ENCODE data around the gene TMEM9.
"Not testable (repeated sequence)": the region's sequence is repeated elsewhere in the genome, so short reads cannot be mapped to it uniquely, and the experiment has no call there.

The TMEM9 gene

DNA sequence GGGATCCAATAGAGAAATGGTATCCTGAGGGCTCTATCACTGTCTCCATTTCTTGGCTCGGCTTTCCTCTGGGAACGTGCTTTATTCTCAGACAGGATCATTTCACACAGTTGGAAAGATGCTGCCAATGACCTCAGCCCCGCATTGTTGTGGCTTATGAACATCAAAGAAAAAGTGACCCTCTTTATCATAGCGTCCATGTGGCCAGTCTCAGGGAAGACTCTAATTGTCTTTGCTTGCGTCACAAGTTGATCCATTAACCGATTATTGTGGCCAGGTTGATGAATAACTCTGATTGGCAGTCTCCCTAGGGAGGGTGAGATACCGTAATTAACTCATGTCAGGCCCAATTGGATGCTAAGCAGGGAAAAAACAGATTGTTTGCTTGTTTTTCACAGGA lies 10.4 kb upstream of the TMEM9 start:
- Histone ChIP-seq H3K27me3 (ENCODE audit: control insufficient read depth, insufficient read depth, low read length, poor library complexity, severe bottlenecking) (peaks cover 4% of the 10 kb centered on the region), H3K9me3 (ENCODE audit: control insufficient read depth, low read length) (no peaks in the 10 kb centered on the region), H3K27ac (ENCODE audit: insufficient read depth, low read depth, low read length, poor library complexity, severe bottlenecking) (no peak overlapping the region), H3K4me3 (ENCODE audit: insufficient read depth, low read depth, low read length) (no peak overlapping the region), H3K4me1 (ENCODE audit: control insufficient read depth, insufficient read depth, low read length) (no peaks in the 10 kb centered on the region), H3K36me3 (ENCODE audit: control insufficient read depth, insufficient read depth, low read length) (no peaks in the 10 kb centered on the region)
- 88 to 89% methylated on average over 7 of the region's 7 CpGs for WGBS, 2 experiments

DNA sequence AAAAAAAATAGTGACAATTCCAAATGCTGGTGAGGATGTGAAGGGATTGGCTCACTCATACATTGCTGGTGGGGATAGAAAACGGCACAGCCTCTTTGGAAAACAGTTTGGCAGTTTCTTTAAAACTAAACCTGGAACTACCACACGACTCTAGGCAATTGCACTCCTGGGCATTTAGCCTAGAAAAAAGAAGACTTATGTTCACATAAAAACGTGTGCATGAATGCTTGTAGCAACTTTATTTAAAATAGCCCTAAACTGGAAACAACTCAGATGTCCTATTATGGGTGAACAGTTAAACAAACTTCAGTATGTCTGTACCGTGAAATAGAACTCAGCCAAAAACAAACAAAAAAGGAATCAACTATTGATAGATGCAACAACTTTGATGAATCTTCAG lies 9.4 kb upstream of the TMEM9 start:
- WGBS, 2 experiments = 74 to 86% methylated on average over 3 to 4 of the region's 4 CpGs
- Histone ChIP-seq H3K4me1 (ENCODE audit: control insufficient read depth, insufficient read depth, low read length) (no peaks in the 10 kb centered on the region), H3K36me3 (ENCODE audit: control insufficient read depth, insufficient read depth, low read length) (no peaks in the 10 kb centered on the region), H3K27me3 (ENCODE audit: control insufficient read depth, insufficient read depth, low read length, poor library complexity, severe bottlenecking) (no peaks in the 10 kb centered on the region), H3K4me3 (ENCODE audit: insufficient read depth, low read depth, low read length) (no peak overlapping the region), H3K9me3 (ENCODE audit: control insufficient read depth, low read length) (no peaks in the 10 kb centered on the region), H3K27ac (ENCODE audit: insufficient read depth, low read depth, low read length, poor library complexity, severe bottlenecking) (no peak overlapping the region)

GRCh38 chr1:201163036-201163435 lies 8.8 kb upstream of the TMEM9 start:
- not testable (repeated sequence) for H3K27ac ChIP-seq (ENCODE audit: insufficient read depth, low read depth, low read length, poor library complexity, severe bottlenecking); H3K4me3 ChIP-seq (ENCODE audit: insufficient read depth, low read depth, low read length); H3K27me3 ChIP-seq (ENCODE audit: control insufficient read depth, insufficient read depth, low read length, poor library complexity, severe bottlenecking); H3K36me3 ChIP-seq (ENCODE audit: control insufficient read depth, insufficient read depth, low read length); H3K9me3 ChIP-seq (ENCODE audit: control insufficient read depth, low read length); H3K4me1 ChIP-seq (ENCODE audit: control insufficient read depth, insufficient read depth, low read length)
- 90 to 92% methylated on average over 8 of the region's 8 CpGs for WGBS, 2 experiments

DNA sequence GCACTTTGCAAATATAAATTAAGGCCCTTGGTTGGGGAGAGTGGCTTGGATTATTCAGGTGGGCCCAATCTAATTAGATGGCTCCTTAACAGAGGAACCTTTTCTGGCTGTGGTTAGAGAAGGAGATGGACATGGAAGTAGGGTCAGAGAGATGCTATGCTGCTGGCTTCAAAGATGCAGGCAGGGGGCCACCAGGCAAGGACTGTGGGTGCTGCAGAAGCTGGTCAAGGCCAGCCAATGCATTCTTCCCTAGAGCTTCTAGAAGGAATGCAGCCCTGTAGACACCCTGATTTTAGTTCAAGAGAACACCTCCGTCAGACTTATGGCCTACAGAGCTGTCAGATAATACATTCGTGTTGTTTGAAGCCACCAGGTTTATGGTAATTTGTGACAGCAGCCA lies 3.7 kb upstream of the TMEM9 start:
- H3K27me3 ChIP-seq (ENCODE audit: control insufficient read depth, insufficient read depth, low read length, poor library complexity, severe bottlenecking) = no peaks in the 10 kb centered on the region
- H3K27ac ChIP-seq (ENCODE audit: insufficient read depth, low read depth, low read length, poor library complexity, severe bottlenecking) = no peak overlapping the region
- no peak overlapping the region for H3K4me3 ChIP-seq (ENCODE audit: insufficient read depth, low read depth, low read length)
- H3K4me1 ChIP-seq (ENCODE audit: control insufficient read depth, insufficient read depth, low read length) = peaks cover 6% of the 10 kb centered on the region
- no peaks in the 10 kb centered on the region for H3K9me3 ChIP-seq (ENCODE audit: control insufficient read depth, low read length)
- no peaks in the 10 kb centered on the region for H3K36me3 ChIP-seq (ENCODE audit: control insufficient read depth, insufficient read depth, low read length)
- WGBS, 2 experiments = 87 to 95% methylated on average over 2 of the region's 2 CpGs

DNA sequence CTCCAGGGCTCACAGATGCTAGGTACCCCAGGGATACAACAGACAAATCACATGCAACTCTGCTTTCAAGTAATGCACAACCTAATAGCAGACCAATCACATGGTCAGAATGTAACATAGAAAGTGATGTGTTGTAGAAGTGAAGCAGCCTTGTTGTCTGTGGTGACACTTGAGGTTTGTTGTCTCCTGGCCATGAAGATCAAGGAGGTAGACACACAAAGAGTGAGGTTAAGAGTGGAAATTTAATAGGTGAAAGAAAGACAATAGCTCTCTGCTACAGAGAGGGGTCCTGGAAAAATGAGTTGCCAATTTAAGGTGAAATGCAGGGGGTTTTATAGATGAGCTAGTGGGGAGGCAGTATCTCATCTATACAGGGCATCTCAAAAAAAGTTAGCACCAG lies 2.5 kb upstream of the TMEM9 start:
- Histone ChIP-seq H3K27me3 (ENCODE audit: control insufficient read depth, insufficient read depth, low read length, poor library complexity, severe bottlenecking) (no peaks in the 10 kb centered on the region), H3K27ac (ENCODE audit: insufficient read depth, low read depth, low read length, poor library complexity, severe bottlenecking) (no peak overlapping the region), H3K4me3 (ENCODE audit: insufficient read depth, low read depth, low read length) (no peak overlapping the region), H3K4me1 (ENCODE audit: control insufficient read depth, insufficient read depth, low read length) (peaks cover 6% of the 10 kb centered on the region), H3K9me3 (ENCODE audit: control insufficient read depth, low read length) (no peaks in the 10 kb centered on the region), H3K36me3 (ENCODE audit: control insufficient read depth, insufficient read depth, low read length) (no peaks in the 10 kb centered on the region)

GRCh38 chr1:201156346-201156745 lies 2.1 kb upstream of the TMEM9 start:
- Histone ChIP-seq H3K4me1 (ENCODE audit: control insufficient read depth, insufficient read depth, low read length) (peaks cover 6% of the 10 kb centered on the region), H3K27me3 (ENCODE audit: control insufficient read depth, insufficient read depth, low read length, poor library complexity, severe bottlenecking) (no peaks in the 10 kb centered on the region), H3K36me3 (ENCODE audit: control insufficient read depth, insufficient read depth, low read length) (no peaks in the 10 kb centered on the region), H3K4me3 (ENCODE audit: insufficient read depth, low read depth, low read length) (no peak overlapping the region), H3K27ac (ENCODE audit: insufficient read depth, low read depth, low read length, poor library complexity, severe bottlenecking) (no peak overlapping the region), H3K9me3 (ENCODE audit: control insufficient read depth, low read length) (no peaks in the 10 kb centered on the region)
- WGBS, 2 experiments = 88 to 92% methylated on average over 3 of the region's 3 CpGs

- 76 to 98% methylated on average over 2 of the region's 2 CpGs for WGBS, 2 experiments
- Histone ChIP-seq H3K9me3 (ENCODE audit: control insufficient read depth, low read length) (no peaks in the 10 kb centered on the region), H3K4me1 (ENCODE audit: control insufficient read depth, insufficient read depth, low read length) (peaks cover 6% of the 10 kb centered on the region), H3K27ac (ENCODE audit: insufficient read depth, low read depth, low read length, poor library complexity, severe bottlenecking) (no peak overlapping the region), H3K27me3 (ENCODE audit: control insufficient read depth, insufficient read depth, low read length, poor library complexity, severe bottlenecking) (no peaks in the 10 kb centered on the region), H3K36me3 (ENCODE audit: control insufficient read depth, insufficient read depth, low read length) (no peaks in the 10 kb centered on the region), H3K4me3 (ENCODE audit: insufficient read depth, low read depth, low read length) (no peak overlapping the region)
Measured at GRCh38 chr1:201155354-201155753, 1.1 kb upstream of the TMEM9 start.

DNA sequence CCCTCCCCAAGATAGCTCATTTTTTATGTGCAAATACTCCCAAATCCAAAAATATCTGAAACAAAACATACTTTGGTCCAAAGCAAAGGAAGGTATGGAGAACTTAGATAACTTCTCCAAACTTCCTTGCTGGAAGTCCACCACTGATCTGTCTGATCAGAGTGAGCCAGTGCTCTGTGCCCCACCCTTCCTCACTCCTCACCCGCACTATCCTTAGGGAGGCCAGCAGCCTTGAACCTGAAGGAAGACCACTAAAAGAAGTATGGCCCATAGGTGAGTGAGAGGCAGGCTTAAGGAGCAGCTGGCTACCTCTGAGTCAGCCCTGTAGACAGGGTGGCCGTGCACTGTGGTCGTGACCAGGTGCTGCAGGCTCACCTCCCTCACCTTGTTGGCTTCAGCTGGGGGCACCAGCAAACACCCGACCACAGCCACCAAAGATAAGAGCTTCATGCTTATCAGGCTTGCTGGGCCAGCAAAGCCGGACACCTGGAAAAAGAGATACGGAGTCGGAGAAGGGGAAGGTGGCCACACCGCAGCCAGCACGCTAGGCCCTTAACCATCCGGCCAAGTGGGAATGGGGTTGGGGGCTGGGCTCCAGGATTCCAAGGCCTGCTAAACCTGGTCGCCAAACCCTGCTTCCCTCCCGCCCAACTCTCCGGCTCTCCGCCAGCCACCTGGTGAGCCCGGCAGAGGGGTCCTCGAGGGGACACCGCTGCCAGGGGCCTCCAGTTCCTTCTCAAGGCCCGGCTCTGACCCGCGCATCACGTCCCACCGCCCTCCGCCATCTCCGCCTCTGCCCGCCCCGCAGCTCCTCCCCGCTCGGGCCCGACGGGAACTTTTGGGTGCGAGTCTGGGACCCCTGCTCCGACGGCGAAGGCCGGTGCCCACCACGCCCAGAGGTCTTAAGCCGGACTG lies 543 bp downstream of the TMEM9 start:
- peaks cover 6% of the 10 kb centered on the region for H3K4me1 ChIP-seq (ENCODE audit: control insufficient read depth, insufficient read depth, low read length)
- peak overlapping the region; percentile 90 for H3K4me3 ChIP-seq (ENCODE audit: insufficient read depth, low read depth, low read length)
- 2 to 3% methylated on average over 37 of the region's 37 CpGs for WGBS, 2 experiments
- H3K27ac ChIP-seq (ENCODE audit: insufficient read depth, low read depth, low read length, poor library complexity, severe bottlenecking) = peak overlapping the region; percentile 36
- no peaks in the 10 kb centered on the region for H3K9me3 ChIP-seq (ENCODE audit: control insufficient read depth, low read length)
- H3K36me3 ChIP-seq (ENCODE audit: control insufficient read depth, insufficient read depth, low read length) = peaks cover 4% of the 10 kb centered on the region
- no peaks in the 10 kb centered on the region for H3K27me3 ChIP-seq (ENCODE audit: control insufficient read depth, insufficient read depth, low read length, poor library complexity, severe bottlenecking)

GRCh38 chr1:201149400-201149799 lies 4.9 kb downstream of the TMEM9 start:
- no peak overlapping the region for H3K27ac ChIP-seq (ENCODE audit: insufficient read depth, low read depth, low read length, poor library complexity, severe bottlenecking)
- peaks cover 39% of the 10 kb centered on the region for H3K36me3 ChIP-seq (ENCODE audit: control insufficient read depth, insufficient read depth, low read length)
- no peaks in the 10 kb centered on the region for H3K4me1 ChIP-seq (ENCODE audit: control insufficient read depth, insufficient read depth, low read length)
- no peaks in the 10 kb centered on the region for H3K27me3 ChIP-seq (ENCODE audit: control insufficient read depth, insufficient read depth, low read length, poor library complexity, severe bottlenecking)
- H3K4me3 ChIP-seq (ENCODE audit: insufficient read depth, low read depth, low read length) = no peak overlapping the region
- no peaks in the 10 kb centered on the region for H3K9me3 ChIP-seq (ENCODE audit: control insufficient read depth, low read length)
- WGBS, 2 experiments = 88 to 93% methylated on average over 4 of the region's 4 CpGs

DNA sequence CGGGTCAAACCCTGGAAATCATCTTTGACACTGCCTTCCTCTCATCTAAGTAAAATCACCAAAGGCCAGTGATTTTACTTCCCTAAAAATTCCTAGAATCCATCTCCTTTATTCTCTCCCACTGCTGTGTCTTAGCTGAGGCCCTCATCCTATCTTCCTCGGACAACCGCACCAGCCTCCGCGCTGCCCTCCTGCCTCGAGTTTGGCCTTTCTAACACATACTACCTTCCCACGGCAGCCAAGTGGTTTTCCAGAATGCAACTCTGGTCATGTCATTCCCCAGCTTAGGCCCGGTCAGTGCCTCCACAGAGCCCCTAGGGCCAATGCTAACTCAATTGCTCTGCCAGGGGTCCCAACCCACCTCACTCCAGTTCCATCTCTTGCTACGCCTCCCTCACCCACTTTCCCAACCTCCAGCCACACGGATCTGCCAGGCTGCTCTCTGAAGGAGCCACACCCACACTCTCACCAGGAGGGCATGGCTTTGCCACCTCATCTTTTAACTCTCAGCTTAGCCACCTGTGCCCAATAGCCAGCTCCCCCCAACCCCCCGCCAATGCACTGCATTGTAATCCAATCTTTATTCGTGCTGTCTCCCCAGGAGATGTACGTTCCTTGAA lies 6.8 kb downstream of the TMEM9 start:
- Histone ChIP-seq H3K4me1 (ENCODE audit: control insufficient read depth, insufficient read depth, low read length) (no peaks in the 10 kb centered on the region), H3K9me3 (ENCODE audit: control insufficient read depth, low read length) (no peaks in the 10 kb centered on the region), H3K4me3 (ENCODE audit: insufficient read depth, low read depth, low read length) (no peak overlapping the region), H3K27ac (ENCODE audit: insufficient read depth, low read depth, low read length, poor library complexity, severe bottlenecking) (no peak overlapping the region), H3K27me3 (ENCODE audit: control insufficient read depth, insufficient read depth, low read length, poor library complexity, severe bottlenecking) (no peaks in the 10 kb centered on the region), H3K36me3 (ENCODE audit: control insufficient read depth, insufficient read depth, low read length) (peaks cover 58% of the 10 kb centered on the region)
- 89 to 90% methylated on average over 12 of the region's 13 CpGs for WGBS, 2 experiments
